ENCODE results near the gene MUCL3.
"Not testable (repeated sequence)": the region's sequence is repeated elsewhere in the genome, so short reads cannot be mapped to it uniquely, and the experiment has no call there.

DNA sequence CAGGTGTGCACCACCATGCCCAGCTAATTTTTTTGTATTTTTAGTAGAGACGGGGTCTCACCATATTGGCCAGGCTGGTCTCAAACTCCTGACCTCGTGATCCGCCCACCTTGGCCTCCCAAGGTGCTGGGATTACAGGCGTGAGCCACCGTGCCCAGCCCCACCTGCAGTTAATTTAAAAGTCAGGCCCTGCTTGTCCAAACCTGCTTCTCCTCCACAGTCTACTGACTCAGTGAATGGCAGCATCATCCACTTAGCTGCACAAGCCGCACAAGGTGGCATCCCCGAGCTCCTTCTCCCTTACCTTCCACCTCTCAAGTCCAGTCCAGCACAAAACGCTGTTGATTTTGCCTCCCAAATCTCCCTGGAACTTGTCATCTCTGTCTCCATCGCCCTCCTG lies 38.6 kb upstream of the MUCL3 start:
- TF ChIP-seq, protein P1, sequence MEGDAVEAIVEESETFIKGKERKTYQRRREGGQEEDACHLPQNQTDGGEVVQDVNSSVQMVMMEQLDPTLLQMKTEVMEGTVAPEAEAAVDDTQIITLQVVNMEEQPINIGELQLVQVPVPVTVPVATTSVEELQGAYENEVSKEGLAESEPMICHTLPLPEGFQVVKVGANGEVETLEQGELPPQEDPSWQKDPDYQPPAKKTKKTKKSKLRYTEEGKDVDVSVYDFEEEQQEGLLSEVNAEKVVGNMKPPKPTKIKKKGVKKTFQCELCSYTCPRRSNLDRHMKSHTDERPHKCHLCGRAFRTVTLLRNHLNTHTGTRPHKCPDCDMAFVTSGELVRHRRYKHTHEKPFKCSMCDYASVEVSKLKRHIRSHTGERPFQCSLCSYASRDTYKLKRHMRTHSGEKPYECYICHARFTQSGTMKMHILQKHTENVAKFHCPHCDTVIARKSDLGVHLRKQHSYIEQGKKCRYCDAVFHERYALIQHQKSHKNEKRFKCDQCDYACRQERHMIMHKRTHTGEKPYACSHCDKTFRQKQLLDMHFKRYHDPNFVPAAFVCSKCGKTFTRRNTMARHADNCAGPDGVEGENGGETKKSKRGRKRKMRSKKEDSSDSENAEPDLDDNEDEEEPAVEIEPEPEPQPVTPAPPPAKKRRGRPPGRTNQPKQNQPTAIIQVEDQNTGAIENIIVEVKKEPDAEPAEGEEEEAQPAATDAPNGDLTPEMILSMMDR (IDR thresholded peaks at IDR 0.05; ENCODE audit: insufficient read depth, low read length) = not testable (repeated sequence)
- TF ChIP-seq, protein P2, sequence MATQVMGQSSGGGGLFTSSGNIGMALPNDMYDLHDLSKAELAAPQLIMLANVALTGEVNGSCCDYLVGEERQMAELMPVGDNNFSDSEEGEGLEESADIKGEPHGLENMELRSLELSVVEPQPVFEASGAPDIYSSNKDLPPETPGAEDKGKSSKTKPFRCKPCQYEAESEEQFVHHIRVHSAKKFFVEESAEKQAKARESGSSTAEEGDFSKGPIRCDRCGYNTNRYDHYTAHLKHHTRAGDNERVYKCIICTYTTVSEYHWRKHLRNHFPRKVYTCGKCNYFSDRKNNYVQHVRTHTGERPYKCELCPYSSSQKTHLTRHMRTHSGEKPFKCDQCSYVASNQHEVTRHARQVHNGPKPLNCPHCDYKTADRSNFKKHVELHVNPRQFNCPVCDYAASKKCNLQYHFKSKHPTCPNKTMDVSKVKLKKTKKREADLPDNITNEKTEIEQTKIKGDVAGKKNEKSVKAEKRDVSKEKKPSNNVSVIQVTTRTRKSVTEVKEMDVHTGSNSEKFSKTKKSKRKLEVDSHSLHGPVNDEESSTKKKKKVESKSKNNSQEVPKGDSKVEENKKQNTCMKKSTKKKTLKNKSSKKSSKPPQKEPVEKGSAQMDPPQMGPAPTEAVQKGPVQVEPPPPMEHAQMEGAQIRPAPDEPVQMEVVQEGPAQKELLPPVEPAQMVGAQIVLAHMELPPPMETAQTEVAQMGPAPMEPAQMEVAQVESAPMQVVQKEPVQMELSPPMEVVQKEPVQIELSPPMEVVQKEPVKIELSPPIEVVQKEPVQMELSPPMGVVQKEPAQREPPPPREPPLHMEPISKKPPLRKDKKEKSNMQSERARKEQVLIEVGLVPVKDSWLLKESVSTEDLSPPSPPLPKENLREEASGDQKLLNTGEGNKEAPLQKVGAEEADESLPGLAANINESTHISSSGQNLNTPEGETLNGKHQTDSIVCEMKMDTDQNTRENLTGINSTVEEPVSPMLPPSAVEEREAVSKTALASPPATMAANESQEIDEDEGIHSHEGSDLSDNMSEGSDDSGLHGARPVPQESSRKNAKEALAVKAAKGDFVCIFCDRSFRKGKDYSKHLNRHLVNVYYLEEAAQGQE (IDR thresholded peaks at IDR 0.05; ENCODE audit: insufficient replicate concordance, low read depth) = not testable (repeated sequence)
- TF ChIP-seq GABPA (IDR thresholded peaks at IDR 0.05; ENCODE audit: low read depth) = not testable (repeated sequence)

Measured in HL-60 (cell line).